IPS-NIHi7 (cell line): ENCODE results near the gene PISD.
"Not testable (repeated sequence)": the region's sequence is repeated elsewhere in the genome, so short reads cannot be mapped to it uniquely, and the experiment has no call there.

Experiments used
- DNase-seq: peaks from one replicate; pipeline ENCODE4 v3.0.0; 2012; ENCODE audit warnings: mixed read lengths; ENCODE audit errors: extremely low spot score

The PISD gene

GRCh38 chr22:31607696-31608095, 54.3 kb downstream of the PISD start:
- DNase-seq, result no peak

GRCh38 chr22:31605851-31606585, 56.0 kb downstream of the PISD start:
- no peak for DNase-seq

- DNase-seq, result no peak
Measured at GRCh38 chr22:31604746-31605705, 57.0 kb downstream of the PISD start.

GRCh38 chr22:31604137-31604705, 57.8 kb downstream of the PISD start:
- DNase-seq, result no peak

GRCh38 chr22:31603574-31603973, 58.4 kb downstream of the PISD start:
- DNase-seq, result no peak

GRCh38 chr22:31603081-31603525, 58.9 kb downstream of the PISD start:
- no peak for DNase-seq

- no peak for DNase-seq
Measured at GRCh38 chr22:31602259-31602952, 59.6 kb downstream of the PISD start.

GRCh38 chr22:31595271-31595670, 66.7 kb downstream of the PISD start:
- DNase-seq, result no peak

- not testable (repeated sequence) for DNase-seq
Measured at GRCh38 chr22:31590161-31590560, 71.9 kb downstream of the PISD start.

GRCh38 chr22:31588970-31589675, 72.9 kb downstream of the PISD start:
- no peak for DNase-seq

GRCh38 chr22:31586137-31586920, 75.7 kb downstream of the PISD start:
- DNase-seq, result no peak

- no peak for DNase-seq
Measured at GRCh38 chr22:31585161-31585859, 76.7 kb downstream of the PISD start.

- no peak for DNase-seq
Measured at GRCh38 chr22:31584804-31585160, 77.2 kb downstream of the PISD start.

- no peak for DNase-seq
Measured at GRCh38 chr22:31583861-31584485, 78.0 kb downstream of the PISD start.

- no peak for DNase-seq
Measured at GRCh38 chr22:31579835-31580242, 82.2 kb downstream of the PISD start.

GRCh38 chr22:31578171-31578570, 83.8 kb downstream of the PISD start:
- DNase-seq, result no peak

GRCh38 chr22:31577711-31578110, 84.3 kb downstream of the PISD start:
- DNase-seq, result no peak

- DNase-seq, result no peak
Measured at GRCh38 chr22:31575190-31575589, 86.8 kb downstream of the PISD start.

GRCh38 chr22:31574055-31574670, 87.9 kb downstream of the PISD start:
- no peak for DNase-seq
